ENCODE data around the gene TEX53. TPM values are rescaled to one million over a fixed set of nuclear protein-coding genes. Genes with fewer than 3 reads are reported as not detected.

TEX53 gene
- total and polyA plus RNA-seq, 2 donors (not counting 1 experiment from before 2014, with no cell fraction given), result not detected

DNA sequence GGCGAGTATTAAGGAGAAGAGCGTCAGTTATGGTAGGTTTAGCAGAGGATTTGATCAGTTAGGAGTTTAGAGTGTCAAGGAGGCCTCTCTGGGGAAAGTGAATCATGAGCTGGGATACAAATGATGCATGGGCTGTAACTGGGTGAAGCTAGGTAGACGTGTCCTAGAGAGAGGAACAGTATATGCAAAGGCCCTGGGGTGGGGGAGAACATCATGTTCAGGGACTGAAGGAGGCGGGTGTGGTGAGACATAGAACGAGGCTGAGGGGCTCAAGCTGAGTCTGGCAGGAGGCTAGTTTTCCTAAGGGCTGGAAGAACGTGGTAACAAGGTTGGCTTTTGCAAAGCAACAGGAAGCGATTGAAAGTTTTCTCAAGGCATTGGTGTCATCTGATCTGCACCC is 36.0 kb downstream of the TEX53 start:
- TF ChIP-seq, protein P1, sequence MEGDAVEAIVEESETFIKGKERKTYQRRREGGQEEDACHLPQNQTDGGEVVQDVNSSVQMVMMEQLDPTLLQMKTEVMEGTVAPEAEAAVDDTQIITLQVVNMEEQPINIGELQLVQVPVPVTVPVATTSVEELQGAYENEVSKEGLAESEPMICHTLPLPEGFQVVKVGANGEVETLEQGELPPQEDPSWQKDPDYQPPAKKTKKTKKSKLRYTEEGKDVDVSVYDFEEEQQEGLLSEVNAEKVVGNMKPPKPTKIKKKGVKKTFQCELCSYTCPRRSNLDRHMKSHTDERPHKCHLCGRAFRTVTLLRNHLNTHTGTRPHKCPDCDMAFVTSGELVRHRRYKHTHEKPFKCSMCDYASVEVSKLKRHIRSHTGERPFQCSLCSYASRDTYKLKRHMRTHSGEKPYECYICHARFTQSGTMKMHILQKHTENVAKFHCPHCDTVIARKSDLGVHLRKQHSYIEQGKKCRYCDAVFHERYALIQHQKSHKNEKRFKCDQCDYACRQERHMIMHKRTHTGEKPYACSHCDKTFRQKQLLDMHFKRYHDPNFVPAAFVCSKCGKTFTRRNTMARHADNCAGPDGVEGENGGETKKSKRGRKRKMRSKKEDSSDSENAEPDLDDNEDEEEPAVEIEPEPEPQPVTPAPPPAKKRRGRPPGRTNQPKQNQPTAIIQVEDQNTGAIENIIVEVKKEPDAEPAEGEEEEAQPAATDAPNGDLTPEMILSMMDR (conservative IDR thresholded peaks at IDR 0.05 in 1 of 2, IDR thresholded peaks at IDR 0.05 in 1 of 2; ENCODE audit: low read depth in 1 of 2, low read length in 2 of 2), result no peak
- TF ChIP-seq EZH2 (IDR thresholded peaks at IDR 0.05; ENCODE audit: low read length, missing control alignments), result no peak
- no peak overlapping the region for H3K9ac ChIP-seq (ENCODE audit: insufficient read depth, low read length)
- no peak overlapping the region for H3K4me2 ChIP-seq (ENCODE audit: extremely low read depth, insufficient read depth, low read length)
- peaks cover 3% of the 10 kb centered on the region for H3K4me1 ChIP-seq (ENCODE audit: control insufficient read depth, extremely low read depth, insufficient read depth, low read length)
- no peak overlapping the region for H2AFZ ChIP-seq (ENCODE audit: low read length)
- no peak overlapping the region for H3K27ac ChIP-seq (ENCODE audit: insufficient read depth, low read length)
- no peaks in the 10 kb centered on the region for H3K79me2 ChIP-seq (ENCODE audit: control insufficient read depth, insufficient read depth, low read length)
- no peak overlapping the region for H3K4me3 ChIP-seq (replicated peaks in 1 of 4; ENCODE audit: control extremely low read depth in 1 of 4, insufficient read depth in 1 of 4, low read depth in 3 of 4, low read length in 4 of 4)
- H3K27me3 ChIP-seq (ENCODE audit: control insufficient read depth, insufficient read depth, low read length), result no peaks in the 10 kb centered on the region
- no peaks in the 10 kb centered on the region for H4K20me1 ChIP-seq (ENCODE audit: control insufficient read depth, extremely low read depth, insufficient read depth, low read length)
- DNase-seq (ENCODE audit: low read depth in 2 of 2), result no peak
- no peaks in the 10 kb centered on the region for H3K9me3 ChIP-seq (ENCODE audit: control insufficient read depth, insufficient read depth, low read depth, low read length)
- H3K36me3 ChIP-seq (ENCODE audit: control insufficient read depth, insufficient read depth, low read length), result no peaks in the 10 kb centered on the region

DNA sequence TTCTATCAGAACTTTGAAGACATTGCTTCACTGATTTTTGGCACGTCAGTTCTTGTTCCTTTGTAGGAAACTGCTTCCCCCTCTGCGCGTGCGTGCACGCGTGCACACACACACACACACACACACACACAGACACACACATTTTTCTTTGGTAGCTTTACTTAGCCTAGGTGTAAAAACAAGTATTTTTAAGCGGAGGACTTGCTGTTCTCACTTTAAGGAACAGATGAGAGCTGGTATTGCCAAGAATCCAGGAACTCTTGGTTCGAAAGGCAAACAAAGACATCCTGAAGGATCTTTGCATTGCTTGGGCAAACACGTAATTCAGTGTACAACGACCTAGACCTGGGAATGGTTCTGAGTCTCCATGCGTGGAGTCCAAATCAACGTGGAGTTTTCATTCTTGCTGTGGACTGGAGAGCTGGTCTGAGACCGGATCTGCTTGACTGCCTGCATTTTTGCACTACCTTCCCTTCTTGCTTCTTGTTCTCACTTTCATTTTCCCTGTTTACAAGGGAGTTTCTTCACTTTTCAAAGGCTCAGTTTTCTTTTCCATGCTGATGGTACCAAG is 38.3 kb downstream of the TEX53 start:
- no peak overlapping the region for H3K4me3 ChIP-seq (replicated peaks in 1 of 4; ENCODE audit: control extremely low read depth in 1 of 4, insufficient read depth in 1 of 4, low read depth in 3 of 4, low read length in 4 of 4)
- H3K36me3 ChIP-seq (ENCODE audit: control insufficient read depth, insufficient read depth, low read length), result no peaks in the 10 kb centered on the region
- no peaks in the 10 kb centered on the region for H3K79me2 ChIP-seq (ENCODE audit: control insufficient read depth, insufficient read depth, low read length)
- TF ChIP-seq, protein P1 (conservative IDR thresholded peaks at IDR 0.05 in 1 of 2, IDR thresholded peaks at IDR 0.05 in 1 of 2; ENCODE audit: low read depth in 1 of 2, low read length in 2 of 2), result no peak
- no peak for TF ChIP-seq EZH2 (IDR thresholded peaks at IDR 0.05; ENCODE audit: low read length, missing control alignments)
- no peak for DNase-seq (ENCODE audit: low read depth in 2 of 2)
- no peak overlapping the region for H3K4me2 ChIP-seq (ENCODE audit: extremely low read depth, insufficient read depth, low read length)
- no peaks in the 10 kb centered on the region for H3K27me3 ChIP-seq (ENCODE audit: control insufficient read depth, insufficient read depth, low read length)
- no peaks in the 10 kb centered on the region for H3K9me3 ChIP-seq (ENCODE audit: control insufficient read depth, insufficient read depth, low read depth, low read length)
- no peaks in the 10 kb centered on the region for H4K20me1 ChIP-seq (ENCODE audit: control insufficient read depth, extremely low read depth, insufficient read depth, low read length)
- no peak overlapping the region for H3K9ac ChIP-seq (ENCODE audit: insufficient read depth, low read length)
- H3K4me1 ChIP-seq (ENCODE audit: control insufficient read depth, extremely low read depth, insufficient read depth, low read length), result peaks cover 3% of the 10 kb centered on the region
- H2AFZ ChIP-seq (ENCODE audit: low read length), result no peak overlapping the region
- no peak overlapping the region for H3K27ac ChIP-seq (ENCODE audit: insufficient read depth, low read length)

DNA sequence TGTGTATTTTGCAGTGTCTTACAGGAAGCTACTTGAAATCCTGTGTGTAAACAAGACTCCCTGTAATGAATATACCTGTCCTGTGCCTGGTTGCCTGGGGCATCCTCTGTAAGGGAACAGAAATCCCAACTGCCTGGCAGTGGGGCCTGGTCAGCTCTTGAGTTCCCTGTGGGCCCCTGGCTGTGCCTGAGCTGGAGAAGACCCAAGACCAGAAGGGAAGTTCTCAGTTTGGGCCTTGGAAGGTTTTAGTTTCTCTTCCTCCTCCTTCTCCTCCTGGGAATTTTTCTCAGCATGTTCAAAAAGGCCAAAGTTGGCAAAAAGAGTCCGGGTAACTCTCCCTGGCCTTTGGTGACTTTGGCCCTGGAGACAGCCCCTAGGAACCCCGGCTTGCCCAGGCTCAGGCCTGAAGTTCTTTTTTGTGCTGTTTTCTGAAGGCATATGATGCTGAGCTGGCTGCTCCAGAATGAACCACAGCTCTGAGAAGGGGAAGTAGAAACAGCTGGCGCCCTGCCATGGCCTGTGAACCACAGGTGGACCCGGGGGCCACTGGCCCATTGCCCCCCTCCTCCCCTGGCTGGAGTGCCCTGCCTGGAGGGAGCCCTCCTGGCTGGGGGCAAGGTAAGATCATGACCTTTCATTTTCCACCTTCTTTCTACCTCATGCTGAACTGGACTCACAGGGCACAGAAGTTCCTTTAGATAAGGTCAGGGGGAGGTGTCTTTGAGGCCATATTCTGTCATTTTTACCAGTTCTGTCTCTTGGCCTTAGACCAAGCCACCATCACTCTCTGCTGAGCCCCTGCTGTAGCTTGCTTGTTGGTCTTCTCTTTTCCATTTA is 40.7 kb downstream of the TEX53 start:
- H3K4me1 ChIP-seq (ENCODE audit: control insufficient read depth, extremely low read depth, insufficient read depth, low read length), result no peaks in the 10 kb centered on the region
- no peaks in the 10 kb centered on the region for H4K20me1 ChIP-seq (ENCODE audit: control insufficient read depth, extremely low read depth, insufficient read depth, low read length)
- TF ChIP-seq, protein P1 (conservative IDR thresholded peaks at IDR 0.05 in 1 of 2, IDR thresholded peaks at IDR 0.05 in 1 of 2; ENCODE audit: low read depth in 1 of 2, low read length in 2 of 2), result no peak
- TF ChIP-seq EZH2 (IDR thresholded peaks at IDR 0.05; ENCODE audit: low read length, missing control alignments), result no peak
- H3K27ac ChIP-seq (ENCODE audit: insufficient read depth, low read length), result no peak overlapping the region
- no peaks in the 10 kb centered on the region for H3K79me2 ChIP-seq (ENCODE audit: control insufficient read depth, insufficient read depth, low read length)
- H3K36me3 ChIP-seq (ENCODE audit: control insufficient read depth, insufficient read depth, low read length), result no peaks in the 10 kb centered on the region
- no peak for DNase-seq (ENCODE audit: low read depth in 2 of 2)
- no peak overlapping the region for H3K4me3 ChIP-seq (replicated peaks in 1 of 4; ENCODE audit: control extremely low read depth in 1 of 4, insufficient read depth in 1 of 4, low read depth in 3 of 4, low read length in 4 of 4)
- H3K9ac ChIP-seq (ENCODE audit: insufficient read depth, low read length), result no peak overlapping the region
- H3K4me2 ChIP-seq (ENCODE audit: extremely low read depth, insufficient read depth, low read length), result no peak overlapping the region
- H3K27me3 ChIP-seq (ENCODE audit: control insufficient read depth, insufficient read depth, low read length), result no peaks in the 10 kb centered on the region
- no peaks in the 10 kb centered on the region for H3K9me3 ChIP-seq (ENCODE audit: control insufficient read depth, insufficient read depth, low read depth, low read length)
- no peak overlapping the region for H2AFZ ChIP-seq (ENCODE audit: low read length)

Data from fibroblast of lung (primary cell).